ENCODE measurements around the gene KCTD5. TPM values are rescaled to one million over a fixed set of nuclear protein-coding genes. Genes with fewer than 3 reads are reported as not detected.
A peak's percentile ranks its signal among the peaks of the same experiment; 100 is the strongest.

Gene KCTD5
- total and polyA plus RNA-seq, 9 of the 15 experiments (the other 6 are each of a cell fraction or from before 2014, with no cell fraction given): 0.73 to 58.3 (median 32.3) TPM

DNA sequence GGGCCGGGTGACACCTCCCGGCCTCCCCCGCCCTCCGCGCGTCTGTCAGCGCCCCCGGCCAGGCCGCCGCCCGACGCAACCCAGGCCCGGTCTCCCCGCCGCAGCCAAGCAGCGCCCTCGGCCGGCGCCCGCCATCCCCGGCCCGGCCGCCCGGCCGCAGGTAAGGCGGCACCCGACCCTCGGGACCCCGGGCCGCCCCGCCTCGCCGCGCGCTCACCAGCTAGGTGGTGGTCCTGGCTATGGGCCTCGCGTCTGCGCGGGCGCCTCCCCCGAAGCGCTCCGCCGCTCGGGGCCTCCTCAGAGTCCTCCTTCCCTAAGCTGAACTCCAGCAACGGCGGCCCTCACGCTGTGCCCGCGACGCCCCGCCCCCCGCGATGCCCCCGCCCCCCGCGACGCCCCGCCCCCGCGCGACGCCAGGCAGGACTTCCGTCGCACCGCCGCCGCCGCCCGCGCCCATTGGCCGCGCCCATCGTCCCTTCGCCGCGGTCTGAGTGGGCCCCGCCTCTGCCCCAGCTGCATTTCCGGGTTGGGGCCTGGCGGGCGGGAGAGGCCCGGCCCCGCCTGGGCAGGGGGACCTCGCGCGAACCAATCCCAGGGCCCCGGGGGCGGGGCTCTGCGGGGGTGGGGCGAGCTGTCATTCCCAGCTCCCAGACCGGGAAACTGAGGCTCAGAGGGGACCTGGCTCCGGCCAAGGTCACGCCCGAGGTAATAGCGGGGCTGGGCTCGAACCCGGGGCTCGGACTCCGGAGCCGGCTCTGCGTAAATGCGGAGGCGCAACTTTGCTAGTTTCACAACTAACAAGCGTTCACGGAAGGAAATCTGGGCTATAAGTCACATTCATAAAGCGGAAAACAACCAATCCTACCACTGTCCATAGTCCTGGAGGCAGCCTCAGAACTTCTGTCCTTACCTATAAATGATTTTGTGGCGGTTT is 9.0 kb upstream of the KCTD5 start (continued):
- TF ChIP-seq SAFB (IDR thresholded peaks at IDR 0.05; ENCODE audit: borderline replicate concordance, low read depth, low read length): no peak
- TF ChIP-seq MIER1 (IDR thresholded peaks at IDR 0.05; ENCODE audit: low read depth): peak; percentile 19; the same call in 1 of the 2 replicates
- no peak for TF ChIP-seq ZKSCAN8 (CRISPR knock-in tag; IDR thresholded peaks at IDR 0.05)
- no peak for TF ChIP-seq ATF7 (IDR thresholded peaks at IDR 0.05)
- TF ChIP-seq ZNF354B (CRISPR knock-in tag; IDR thresholded peaks at IDR 0.05): no peak
- no peak for TF ChIP-seq SIRT6 (IDR thresholded peaks at IDR 0.05; ENCODE audit: low read depth, low read length)
- TF ChIP-seq ZNF764 (CRISPR knock-in tag; IDR thresholded peaks at IDR 0.05; ENCODE audit: low read depth): no peak
- TF ChIP-seq, protein P1, sequence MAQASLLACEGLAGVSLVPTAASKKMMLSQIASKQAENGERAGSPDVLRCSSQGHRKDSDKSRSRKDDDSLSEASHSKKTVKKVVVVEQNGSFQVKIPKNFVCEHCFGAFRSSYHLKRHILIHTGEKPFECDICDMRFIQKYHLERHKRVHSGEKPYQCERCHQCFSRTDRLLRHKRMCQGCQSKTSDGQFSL (CRISPR knock-in tag; IDR thresholded peaks at IDR 0.05): no peak
- TF ChIP-seq, protein P1 (tag; IDR thresholded peaks at IDR 0.05): no peak
- TF ChIP-seq, protein P2, sequence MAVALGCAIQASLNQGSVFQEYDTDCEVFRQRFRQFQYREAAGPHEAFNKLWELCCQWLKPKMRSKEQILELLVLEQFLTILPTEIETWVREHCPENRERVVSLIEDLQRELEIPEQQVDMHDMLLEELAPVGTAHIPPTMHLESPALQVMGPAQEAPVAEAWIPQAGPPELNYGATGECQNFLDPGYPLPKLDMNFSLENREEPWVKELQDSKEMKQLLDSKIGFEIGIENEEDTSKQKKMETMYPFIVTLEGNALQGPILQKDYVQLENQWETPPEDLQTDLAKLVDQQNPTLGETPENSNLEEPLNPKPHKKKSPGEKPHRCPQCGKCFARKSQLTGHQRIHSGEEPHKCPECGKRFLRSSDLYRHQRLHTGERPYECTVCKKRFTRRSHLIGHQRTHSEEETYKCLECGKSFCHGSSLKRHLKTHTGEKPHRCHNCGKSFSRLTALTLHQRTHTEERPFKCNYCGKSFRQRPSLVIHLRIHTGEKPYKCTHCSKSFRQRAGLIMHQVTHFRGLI (CRISPR knock-in tag; IDR thresholded peaks at IDR 0.05): no peak
- TF ChIP-seq ZBTB17 (CRISPR knock-in tag; IDR thresholded peaks at IDR 0.05): no peak
- TF ChIP-seq KLF1 (tag; IDR thresholded peaks at IDR 0.05): no peak
- TF ChIP-seq RBFOX2 (IDR thresholded peaks at IDR 0.05; ENCODE audit: low read depth, low read length): peak; percentile 78
- no peak for TF ChIP-seq NUFIP1 (IDR thresholded peaks at IDR 0.05; ENCODE audit: partially characterized antibody)
- peak; percentile 63 for TF ChIP-seq SAP30 (IDR thresholded peaks at IDR 0.05; ENCODE audit: borderline replicate concordance, insufficient read depth, low read depth, low read length, poor library complexity, severe bottlenecking)
- TF ChIP-seq PHF8 (IDR thresholded peaks at IDR 0.05; ENCODE audit: borderline replicate concordance, low read length): peak; percentile 76; the same call in 1 of the 2 replicates
- no peak for TF ChIP-seq C11orf30 (IDR thresholded peaks at IDR 0.05; ENCODE audit: low read depth)
- TF ChIP-seq U2AF2 (optimal IDR thresholded peaks at IDR 0.05; ENCODE audit: low read depth, low read length): no peak
- TF ChIP-seq GABPB2 (CRISPR knock-in tag; conservative IDR thresholded peaks at IDR 0.05): no peak
- TF ChIP-seq HNRNPLL (IDR thresholded peaks at IDR 0.05; ENCODE audit: low read depth, low read length, poor library complexity, severe bottlenecking): peak; percentile 56
- TF ChIP-seq, protein P3, sequence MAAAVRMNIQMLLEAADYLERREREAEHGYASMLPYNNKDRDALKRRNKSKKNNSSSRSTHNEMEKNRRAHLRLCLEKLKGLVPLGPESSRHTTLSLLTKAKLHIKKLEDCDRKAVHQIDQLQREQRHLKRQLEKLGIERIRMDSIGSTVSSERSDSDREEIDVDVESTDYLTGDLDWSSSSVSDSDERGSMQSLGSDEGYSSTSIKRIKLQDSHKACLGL (CRISPR knock-in tag; IDR thresholded peaks at IDR 0.05; ENCODE audit: borderline replicate concordance, poor library complexity, severe bottlenecking): no peak
- TF ChIP-seq HDAC1 (IDR thresholded peaks at IDR 0.05): peak in 1 of 2 experiments; percentile 75; a peak in 2 of 4 replicates
- TF ChIP-seq ZNF311 (CRISPR knock-in tag; IDR thresholded peaks at IDR 0.05): no peak
- TF ChIP-seq STAT5A (IDR thresholded peaks at IDR 0.05; ENCODE audit: borderline replicate concordance, low read length): no peak
- TF ChIP-seq NBN (IDR thresholded peaks at IDR 0.05; ENCODE audit: low read depth): no peak
- TF ChIP-seq CHCHD3 (CRISPR knock-in tag; IDR thresholded peaks at IDR 0.05): no peak
- no peak for TF ChIP-seq ZBTB8A (IDR thresholded peaks at IDR 0.05; ENCODE audit: partially characterized antibody)
